Neural crest cell (in vitro differentiated cells): ENCODE results near the gene CCNL1. TPM values are rescaled to one million over a fixed set of nuclear protein-coding genes. Genes with fewer than 3 reads are reported as not detected.

ENCODE experiments used
- DNase-seq: peaks from one replicate; pipeline ENCODE4 v3.0.0; 2021; ENCODE audit warnings: low read depth, mixed read lengths, low spot score
- H3K27ac Mint-ChIP-seq: one replicate; pipeline ENCODE4 v1.8.0; 2021; ENCODE audit warnings: mild to moderate bottlenecking, mixed read lengths; ENCODE audit not compliant: unreplicated experiment
- H3K27me3 Mint-ChIP-seq: 2 replicates; pipeline ENCODE4 v1.8.0; 2021; ENCODE audit warnings: low read depth, mild to moderate bottlenecking, mixed read lengths
- H3K36me3 Mint-ChIP-seq: 2 replicates; pipeline ENCODE4 v1.8.0; 2021; ENCODE audit warnings: low read depth, mild to moderate bottlenecking, mixed read lengths
- H3K4me1 Mint-ChIP-seq: 2 replicates; pipeline ENCODE4 v1.8.0; 2021; ENCODE audit warnings: mixed read lengths
- H3K4me3 Mint-ChIP-seq: one replicate; pipeline ENCODE4 v1.8.0; 2021; ENCODE audit warnings: mild to moderate bottlenecking, mixed read lengths
- H3K9me3 Mint-ChIP-seq: 2 replicates; pipeline ENCODE4 v1.8.0; 2021; ENCODE audit warnings: mixed read lengths
- total RNA-seq: library from RNA; stranded (reverse); gene quantifications from 2 replicates; pipeline ENCODE4 v1.2.1, GENCODE V29; 2021
- TF ChIP-seq, protein P1 (sequence below): fragments of 200-600 bp; sonication (generic); conservative IDR thresholded peaks from 2 replicates; pipeline ENCODE4 v1.5.0; 2021; ENCODE audit warnings: antibody characterized with exemption, mild to moderate bottlenecking

CCNL1 gene
- total RNA-seq, 1 donor from 2014 or later, result 127 TPM

DNA sequence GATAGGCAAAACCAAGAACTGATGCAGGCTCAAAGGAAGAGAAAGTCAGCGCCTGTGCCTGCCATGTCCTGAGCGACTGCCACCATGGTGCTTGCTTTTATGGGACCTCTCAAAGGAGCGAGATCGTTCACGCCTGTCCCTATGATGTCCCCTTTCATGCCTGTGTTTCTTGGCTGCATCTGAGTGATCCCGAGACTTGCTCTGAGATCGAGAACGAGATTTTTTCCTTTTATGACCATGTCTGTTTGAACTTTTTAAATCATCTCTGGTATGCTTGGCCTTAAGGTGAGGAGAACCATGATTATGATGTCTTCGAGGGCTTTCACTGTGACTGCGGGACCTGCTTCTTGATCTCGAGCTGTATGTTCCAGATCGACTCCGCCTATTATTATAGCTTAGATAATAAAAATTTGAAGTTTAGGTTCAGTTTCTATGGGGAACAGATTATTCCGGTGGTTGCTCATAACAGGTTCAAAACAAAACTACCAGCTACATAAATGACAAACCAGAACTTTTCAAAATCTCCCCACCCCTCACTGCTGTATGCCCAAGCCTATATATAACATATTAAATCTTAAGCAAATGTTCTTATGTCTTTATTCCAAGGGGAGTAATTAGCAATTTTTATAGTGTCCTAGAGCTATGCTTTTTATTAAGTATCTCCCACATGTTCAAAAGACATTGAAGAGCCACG lies 11.6 kb downstream of the CCNL1 start:
- Mint-ChIP-seq H3K36me3 (peaks cover 35% of the 10 kb centered on the region), H3K4me3 (no peak overlapping the region), H3K27ac (no peak overlapping the region), H3K27me3 (no peaks in the 10 kb centered on the region), H3K4me1 (peaks cover 1% of the 10 kb centered on the region), H3K9me3 (no peaks in the 10 kb centered on the region)
- TF ChIP-seq, protein P1, sequence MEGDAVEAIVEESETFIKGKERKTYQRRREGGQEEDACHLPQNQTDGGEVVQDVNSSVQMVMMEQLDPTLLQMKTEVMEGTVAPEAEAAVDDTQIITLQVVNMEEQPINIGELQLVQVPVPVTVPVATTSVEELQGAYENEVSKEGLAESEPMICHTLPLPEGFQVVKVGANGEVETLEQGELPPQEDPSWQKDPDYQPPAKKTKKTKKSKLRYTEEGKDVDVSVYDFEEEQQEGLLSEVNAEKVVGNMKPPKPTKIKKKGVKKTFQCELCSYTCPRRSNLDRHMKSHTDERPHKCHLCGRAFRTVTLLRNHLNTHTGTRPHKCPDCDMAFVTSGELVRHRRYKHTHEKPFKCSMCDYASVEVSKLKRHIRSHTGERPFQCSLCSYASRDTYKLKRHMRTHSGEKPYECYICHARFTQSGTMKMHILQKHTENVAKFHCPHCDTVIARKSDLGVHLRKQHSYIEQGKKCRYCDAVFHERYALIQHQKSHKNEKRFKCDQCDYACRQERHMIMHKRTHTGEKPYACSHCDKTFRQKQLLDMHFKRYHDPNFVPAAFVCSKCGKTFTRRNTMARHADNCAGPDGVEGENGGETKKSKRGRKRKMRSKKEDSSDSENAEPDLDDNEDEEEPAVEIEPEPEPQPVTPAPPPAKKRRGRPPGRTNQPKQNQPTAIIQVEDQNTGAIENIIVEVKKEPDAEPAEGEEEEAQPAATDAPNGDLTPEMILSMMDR, result no peak
- DNase-seq, result no peak

DNA sequence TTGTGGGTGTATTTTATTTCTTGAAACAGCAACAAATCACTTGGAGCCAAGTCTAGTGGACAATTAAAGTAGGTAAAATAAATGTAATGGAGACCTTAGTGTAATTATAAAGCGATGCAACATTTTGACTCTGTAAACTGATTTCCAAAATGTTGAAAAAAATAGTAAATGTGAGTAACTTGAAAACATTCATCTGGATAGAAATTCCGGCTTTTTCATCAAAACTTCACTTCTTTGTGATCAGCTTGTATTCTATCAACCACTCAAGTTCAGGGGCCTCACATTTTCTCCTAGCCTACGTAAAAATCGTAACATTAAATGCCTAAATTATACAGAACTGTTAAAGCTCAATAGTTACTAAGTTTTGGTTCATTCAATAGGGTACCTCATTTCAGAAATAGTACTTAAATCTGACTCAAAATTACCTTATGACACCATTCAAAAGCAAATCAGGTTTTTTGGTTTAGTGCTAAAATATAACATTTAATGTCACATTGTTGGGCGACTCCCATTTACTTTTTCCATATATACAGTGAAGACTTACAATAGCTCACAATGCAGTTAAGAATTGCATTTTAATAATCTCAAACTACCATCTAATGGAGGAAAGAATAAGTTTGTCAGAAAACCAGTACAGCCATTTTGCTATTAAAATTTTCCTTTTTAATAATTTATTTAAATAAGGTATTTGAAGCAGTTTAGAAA lies 12.7 kb downstream of the CCNL1 start:
- no peak overlapping the region for H3K27ac Mint-ChIP-seq
- H3K36me3 Mint-ChIP-seq, result peaks cover 30% of the 10 kb centered on the region
- H3K4me3 Mint-ChIP-seq, result no peak overlapping the region

DNA sequence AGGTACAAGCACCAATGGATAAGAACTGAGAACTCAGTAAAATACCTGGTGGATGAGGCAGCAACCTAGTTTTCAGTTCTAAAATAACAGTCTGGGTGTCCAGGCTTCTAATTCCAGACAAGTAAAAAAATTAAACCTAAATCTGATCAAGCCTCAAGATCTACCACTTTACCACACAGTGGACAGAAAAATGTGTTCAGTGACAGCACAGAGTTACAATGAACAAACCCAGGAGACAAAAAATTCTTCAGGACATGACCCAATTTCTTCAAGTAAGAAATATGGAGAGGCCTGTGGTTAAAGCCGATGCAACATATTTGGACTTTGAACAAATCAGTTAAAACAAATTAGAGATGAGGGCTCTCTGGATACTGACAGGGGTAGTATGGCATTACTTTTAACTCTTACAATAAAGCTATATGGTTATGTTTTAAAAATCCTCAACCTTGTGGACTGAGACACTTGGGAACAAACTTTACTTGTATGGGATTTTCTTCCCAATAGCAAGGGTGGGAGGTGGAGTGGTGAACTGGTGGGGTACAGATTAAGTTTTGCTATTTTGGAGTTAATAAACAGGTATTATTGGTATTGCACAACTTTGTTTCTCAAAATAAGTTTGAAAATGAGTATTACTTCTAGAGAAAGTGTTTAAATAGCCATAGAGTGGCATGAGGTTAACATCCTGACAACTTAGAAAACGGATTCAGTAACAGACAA lies 14.2 kb downstream of the CCNL1 start:
- peaks cover 29% of the 10 kb centered on the region for H3K36me3 Mint-ChIP-seq
- no peaks in the 10 kb centered on the region for H3K4me1 Mint-ChIP-seq
- TF ChIP-seq, protein P1, result no peak
- no peak for DNase-seq
- H3K27me3 Mint-ChIP-seq, result no peaks in the 10 kb centered on the region
- no peaks in the 10 kb centered on the region for H3K9me3 Mint-ChIP-seq
- no peak overlapping the region for H3K4me3 Mint-ChIP-seq
- H3K27ac Mint-ChIP-seq, result no peak overlapping the region

More for the DNA sequence above, 12.7 kb downstream of the CCNL1 start:
- H3K4me1 Mint-ChIP-seq, result no peaks in the 10 kb centered on the region
- TF ChIP-seq, protein P1, result no peak
- DNase-seq, result no peak
- no peaks in the 10 kb centered on the region for H3K9me3 Mint-ChIP-seq
- no peaks in the 10 kb centered on the region for H3K27me3 Mint-ChIP-seq

DNA sequence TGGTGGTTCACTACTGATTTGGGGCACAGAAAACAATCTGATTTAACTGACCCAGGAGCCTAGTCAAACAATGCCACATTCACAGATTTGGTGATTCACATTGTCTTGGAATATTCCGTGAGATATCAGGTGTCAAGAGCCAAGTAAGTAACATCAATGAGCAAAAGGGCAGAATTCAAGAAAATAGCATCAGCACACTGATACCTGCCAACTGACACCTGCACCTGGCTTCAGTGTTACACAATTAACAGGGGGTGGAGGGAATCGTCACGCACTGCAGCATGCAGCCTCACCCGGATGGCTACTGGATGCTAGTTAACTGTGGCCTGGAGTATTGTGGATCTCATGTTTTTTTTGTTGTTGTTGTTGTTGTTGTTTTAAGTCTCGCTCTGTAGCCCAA lies 17.6 kb downstream of the CCNL1 start:
- Mint-ChIP-seq H3K4me1 (peaks cover 4% of the 10 kb centered on the region), H3K9me3 (peaks cover 3% of the 10 kb centered on the region), H3K27me3 (no peaks in the 10 kb centered on the region), H3K4me3 (no peak overlapping the region), H3K36me3 (peaks cover 15% of the 10 kb centered on the region), H3K27ac (no peak overlapping the region)
- no peak for DNase-seq
- TF ChIP-seq, protein P1, result no peak

DNA sequence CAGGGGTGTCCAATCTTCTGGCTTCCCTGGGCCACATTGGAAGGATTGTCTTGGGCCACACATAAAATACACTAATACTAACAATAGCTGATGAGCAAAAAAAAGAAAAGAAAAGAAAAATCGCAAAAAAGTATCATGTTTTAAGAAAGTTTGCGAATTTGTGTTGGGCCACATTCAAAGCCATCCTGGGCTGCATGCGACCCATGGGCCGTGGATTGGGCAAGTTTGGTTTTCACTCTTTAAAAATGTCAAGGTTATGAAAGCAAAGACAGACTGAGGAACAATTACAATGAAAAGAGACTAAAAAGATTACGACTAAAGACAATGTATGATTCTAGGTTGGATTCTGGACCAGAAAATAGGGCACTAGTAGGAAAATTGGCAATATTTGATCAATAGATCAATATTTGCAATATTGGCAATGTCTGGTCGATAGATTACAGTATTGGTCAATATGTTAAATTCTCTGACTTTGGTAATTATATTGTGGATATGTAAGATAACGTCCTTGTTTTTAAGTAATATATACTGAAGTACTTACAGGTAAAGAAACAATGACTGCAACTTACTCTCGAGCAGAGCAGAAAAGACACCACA lies 19.9 kb downstream of the CCNL1 start:
- H3K27ac Mint-ChIP-seq, result no peak overlapping the region
- peaks cover 5% of the 10 kb centered on the region for H3K36me3 Mint-ChIP-seq
- no peaks in the 10 kb centered on the region for H3K27me3 Mint-ChIP-seq
- H3K4me3 Mint-ChIP-seq, result no peak overlapping the region
- peaks cover 3% of the 10 kb centered on the region for H3K9me3 Mint-ChIP-seq
- DNase-seq, result no peak
- peaks cover 8% of the 10 kb centered on the region for H3K4me1 Mint-ChIP-seq
- TF ChIP-seq, protein P1, result no peak
